Spleen (tissue), 11 donors: ENCODE results near the gene WASF2. TPM values are rescaled to one million over a fixed set of nuclear protein-coding genes. Genes with fewer than 3 reads are reported as not detected.
A peak's percentile ranks its signal among the peaks of the same experiment; 100 is the strongest.

Experiments used
- DNase-seq: peaks from one replicate; pipeline ENCODE4 v3.0.0-alpha.2; 2020
- H3K27ac ChIP-seq, 8 donors: fragments of 200-600 bp; sonication (generic) in 7 of 8; 1 replicate in 4 of 8; 2 replicates in 4 of 8; pipeline versions ENCODE4 v1.5.0 to v1.8.0; 2016 to 2021; ENCODE audit warnings: inconsistent platforms in 4 of 8, mild to moderate bottlenecking in 4 of 8, moderate library complexity in 1 of 8
- H3K27me3 ChIP-seq, 7 donors: fragments of 200-600 bp; sonication (generic) in 6 of 7; replicated peaks in 1 of 7; 1 replicate in 4 of 7; 2 replicates in 3 of 7; pipeline versions ENCODE4 v1.5.0 to v1.8.0; 2016 to 2021; ENCODE audit warnings: inconsistent platforms in 3 of 7, mild to moderate bottlenecking in 1 of 7
- H3K36me3 ChIP-seq, 6 donors: fragments of 200-600 bp; sonication (generic) in 5 of 6; 1 replicate in 4 of 6; 2 replicates in 2 of 6; pipeline versions ENCODE4 v1.5.0 to v1.8.0; 2016 to 2021; ENCODE audit warnings: inconsistent platforms in 2 of 6
- H3K4me1 ChIP-seq, 6 donors: fragments of 200-600 bp; sonication (generic) in 5 of 6; 1 replicate in 3 of 6; 2 replicates in 3 of 6; pipeline versions ENCODE4 v1.5.0 to v1.8.0; 2016 to 2021; ENCODE audit warnings: inconsistent platforms in 3 of 6
- H3K4me3 ChIP-seq, 8 donors: fragments of 200-600 bp; sonication (generic) in 7 of 8; 1 replicate in 4 of 8; 2 replicates in 4 of 8; pipeline versions ENCODE4 v1.5.0 to v1.8.0; 2016 to 2021; ENCODE audit warnings: inconsistent platforms in 4 of 8, mild to moderate bottlenecking in 4 of 8, moderate library complexity in 2 of 8
- H3K9me3 ChIP-seq, 8 donors: fragments of 200-600 bp; sonication (generic) in 7 of 8; 1 replicate in 4 of 8; 2 replicates in 4 of 8; pipeline versions ENCODE4 v1.5.0 to v1.8.0; 2016 to 2021; ENCODE audit warnings: inconsistent platforms in 4 of 8
- POLR2A ChIP-seq, 3 donors: fragments of 450-650 bp; IDR thresholded peaks; one replicate each; pipeline ENCODE4 v1.5.1; 2017; ENCODE audit warnings: antibody characterized with exemption in 3 of 3, mild to moderate bottlenecking in 1 of 3
- POLR2AphosphoS5 ChIP-seq, 3 donors: sonication (generic); formaldehyde crosslinking; IDR thresholded peaks; one replicate each; pipeline ENCODE4 v1.5.1; 2017; ENCODE audit warnings: antibody characterized with exemption in 3 of 3
- WGBS, 5 donors: extraction: QIAGEN DNeasy Blood & Tissue Kit in 3 of 5; methylation state at CpG; one replicate each; pipeline versions ENCODE4 v1.1.5 to v1.1.7; 2013 to 2018; 5-methylcytosine and 5-hydroxymethylcytosine counted together
- intact Hi-C: fragments of 100-400 bp; cut with DNase I; formaldehyde crosslinking; loops from one replicate; pipeline ENCODE4 v1.15.0; 2023; ENCODE audit warnings: low total_unique reads
- polyA plus RNA-seq, 3 donors: library from polyadenylated mRNA; stranded (reverse); fragments of 200-250 nt; gene quantifications; one replicate each; pipeline ENCODE4 v1.2.1, GENCODE V29; 2013
- total RNA-seq, 7 donors: library from RNA; depleted of rRNA in 3 of 7; stranded (reverse); fragments of >200 nt in 3 of 7; fragmentation: NEBNext Ultra II Directional in 4 of 7; extraction: Animal tissue kit (Norgen Biotek cat#: 25700) in 4 of 7; gene quantifications; one replicate each; pipeline versions ENCODE4 v1.1.0 to v1.2.1, GENCODE V29; 2016 to 2021
- TF ChIP-seq, protein P1 (sequence below), 11 experiments: fragments of 200-600 bp in 7 of 11; fragments of 450-650 bp in 4 of 11; sonication (generic) in 4 of 11; IDR thresholded peaks in 8 of 11; conservative IDR thresholded peaks in 3 of 11; 1 replicate in 7 of 11; 2 replicates in 4 of 11; pipeline versions ENCODE4 v1.4.0 to v1.8.0; 2016 to 2021; ENCODE audit warnings: antibody characterized with exemption in 11 of 11, inconsistent platforms in 4 of 11, mild to moderate bottlenecking in 1 of 11
- donor health status: healthy with polysubstance abuse.
- donor health status: DM: no; HTN: no; CAD: no; lungs with moderate emphysema.
- donor health status: DM: no; HTN: no; CAD: no.
- donor health status: Bipolar disorder and iron deficiency.
- donor health status: healthy.
- donor health status: DM: no; HTN: no; CAD: no.
- donor health status: DM: yes; HTN: yes; CAD: no.

WASF2 gene
- total and polyA plus RNA-seq, 10 donors = 17.2 to 196 (median 95.6) TPM

DNA sequence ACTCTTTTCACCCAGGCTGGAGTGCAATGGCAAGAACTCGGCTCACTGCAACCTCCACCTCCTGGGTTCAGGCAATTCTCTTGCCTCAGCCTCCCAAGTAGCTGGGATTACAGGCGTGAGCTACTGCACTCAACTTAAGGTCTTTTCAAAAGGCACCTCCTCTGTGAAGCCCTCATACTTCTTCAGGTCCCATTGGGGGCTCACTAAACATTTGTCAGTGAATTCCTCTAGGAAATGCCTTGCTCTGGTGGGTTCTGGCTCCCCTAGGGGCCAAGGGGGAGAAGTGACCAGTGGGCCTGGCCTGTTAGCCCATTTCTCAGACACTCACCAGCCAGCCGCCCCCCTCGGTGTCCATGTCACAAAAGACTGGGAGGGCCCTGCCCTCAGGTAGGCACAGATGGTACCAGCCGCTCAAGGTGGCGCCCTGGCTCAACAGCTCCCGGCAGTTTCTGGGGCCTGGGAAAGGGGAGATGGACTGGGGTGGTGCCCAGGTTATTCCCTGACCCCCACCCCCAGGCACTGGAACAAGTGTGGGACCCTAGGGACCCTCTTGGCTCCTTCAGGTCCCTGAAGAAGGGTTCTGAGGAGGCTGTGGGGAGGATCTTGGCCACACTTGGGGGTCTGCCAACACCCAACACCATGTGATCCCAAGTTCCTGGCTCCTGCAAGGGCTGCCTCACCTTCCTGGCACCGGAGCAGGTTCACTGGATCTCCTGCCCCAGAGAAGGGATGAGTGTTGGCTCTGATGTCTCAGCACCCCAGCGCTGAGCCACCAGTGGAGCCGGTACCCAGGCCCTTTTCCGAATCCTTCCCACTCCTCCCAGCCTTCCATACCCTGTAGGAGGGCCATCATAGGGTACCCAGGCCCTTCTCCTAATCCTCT, 116.9 kb downstream of the WASF2 start:
- Histone ChIP-seq H3K4me1 (peaks cover 3 to 39% (median 19%) of the 10 kb centered on the region in 6 donors), H3K9me3 (no peaks in the 10 kb centered on the region), H3K27ac (no peak overlapping the region), H3K27me3 (no peaks in the 10 kb centered on the region), H3K36me3 (no peaks in the 10 kb centered on the region), H3K4me3 (no peak overlapping the region)
- no peak for TF ChIP-seq POLR2A (IDR thresholded peaks at IDR 0.05)
- no peak for TF ChIP-seq POLR2AphosphoS5 (IDR thresholded peaks at IDR 0.05)
- TF ChIP-seq, protein P1, sequence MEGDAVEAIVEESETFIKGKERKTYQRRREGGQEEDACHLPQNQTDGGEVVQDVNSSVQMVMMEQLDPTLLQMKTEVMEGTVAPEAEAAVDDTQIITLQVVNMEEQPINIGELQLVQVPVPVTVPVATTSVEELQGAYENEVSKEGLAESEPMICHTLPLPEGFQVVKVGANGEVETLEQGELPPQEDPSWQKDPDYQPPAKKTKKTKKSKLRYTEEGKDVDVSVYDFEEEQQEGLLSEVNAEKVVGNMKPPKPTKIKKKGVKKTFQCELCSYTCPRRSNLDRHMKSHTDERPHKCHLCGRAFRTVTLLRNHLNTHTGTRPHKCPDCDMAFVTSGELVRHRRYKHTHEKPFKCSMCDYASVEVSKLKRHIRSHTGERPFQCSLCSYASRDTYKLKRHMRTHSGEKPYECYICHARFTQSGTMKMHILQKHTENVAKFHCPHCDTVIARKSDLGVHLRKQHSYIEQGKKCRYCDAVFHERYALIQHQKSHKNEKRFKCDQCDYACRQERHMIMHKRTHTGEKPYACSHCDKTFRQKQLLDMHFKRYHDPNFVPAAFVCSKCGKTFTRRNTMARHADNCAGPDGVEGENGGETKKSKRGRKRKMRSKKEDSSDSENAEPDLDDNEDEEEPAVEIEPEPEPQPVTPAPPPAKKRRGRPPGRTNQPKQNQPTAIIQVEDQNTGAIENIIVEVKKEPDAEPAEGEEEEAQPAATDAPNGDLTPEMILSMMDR (IDR thresholded peaks at IDR 0.05 in 8 of 11, conservative IDR thresholded peaks at IDR 0.05 in 3 of 11) = peak in 2 of 11 experiments; percentile 12 to 37
- 86 to 94% (median 91%) methylated on average over 7 to 11 of the region's 11 CpGs for WGBS, 5 donors
- DNase-seq = no peak
- intact Hi-C loops = no loop called here

DNA sequence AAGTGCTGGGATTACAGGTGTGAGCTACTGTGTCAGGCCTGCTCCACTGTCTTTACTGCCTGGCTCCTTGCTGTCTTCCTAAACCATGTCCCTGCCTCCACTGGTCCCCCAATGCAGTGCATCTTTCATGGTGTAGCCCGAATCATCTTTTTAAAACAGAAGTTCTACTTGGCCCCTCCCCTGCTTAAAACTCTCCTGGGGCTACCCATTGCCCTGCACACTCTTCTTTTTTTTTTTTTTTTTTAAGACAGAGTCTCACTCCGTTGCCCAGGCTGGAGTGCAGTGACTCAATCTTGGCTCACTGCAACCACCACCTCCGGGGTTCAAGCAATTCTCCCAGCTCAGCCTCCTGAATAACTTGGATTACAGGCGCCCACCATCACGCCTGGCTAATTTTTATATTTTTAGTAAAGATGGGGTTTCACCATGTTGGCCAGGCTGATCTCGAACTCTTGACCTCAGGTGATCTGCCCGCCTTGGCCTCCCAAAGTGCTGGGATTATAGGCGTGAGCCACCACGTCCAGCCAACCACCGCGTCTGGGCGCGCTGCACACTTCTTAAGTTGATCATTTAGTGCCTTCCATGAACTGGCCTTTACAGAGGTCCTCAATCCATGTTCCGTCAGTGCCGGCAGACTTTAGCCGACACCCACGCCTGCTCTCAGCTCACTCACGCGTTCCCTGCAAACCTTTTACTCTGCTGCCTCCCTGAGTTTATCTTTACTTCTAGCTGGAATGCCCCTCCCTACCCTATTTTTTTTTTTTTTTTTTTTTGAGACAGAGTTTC, 117.8 kb downstream of the WASF2 start:
- no peak overlapping the region for H3K27ac ChIP-seq
- H3K4me1 ChIP-seq = peaks cover 6 to 47% (median 27%) of the 10 kb centered on the region in 6 donors
- TF ChIP-seq, protein P1 (IDR thresholded peaks at IDR 0.05 in 8 of 11, conservative IDR thresholded peaks at IDR 0.05 in 3 of 11) = no peak
- TF ChIP-seq POLR2AphosphoS5 (IDR thresholded peaks at IDR 0.05) = no peak
- no peak for TF ChIP-seq POLR2A (IDR thresholded peaks at IDR 0.05)
- WGBS, 5 donors = 84 to 90% (median 87%) methylated on average over 19 of the region's 19 CpGs
- H3K4me3 ChIP-seq = no peak overlapping the region
- intact Hi-C loops = no loop called here
- no peaks in the 10 kb centered on the region for H3K36me3 ChIP-seq
- no peaks in the 10 kb centered on the region for H3K27me3 ChIP-seq
- no peak for DNase-seq
- no peaks in the 10 kb centered on the region for H3K9me3 ChIP-seq

DNA sequence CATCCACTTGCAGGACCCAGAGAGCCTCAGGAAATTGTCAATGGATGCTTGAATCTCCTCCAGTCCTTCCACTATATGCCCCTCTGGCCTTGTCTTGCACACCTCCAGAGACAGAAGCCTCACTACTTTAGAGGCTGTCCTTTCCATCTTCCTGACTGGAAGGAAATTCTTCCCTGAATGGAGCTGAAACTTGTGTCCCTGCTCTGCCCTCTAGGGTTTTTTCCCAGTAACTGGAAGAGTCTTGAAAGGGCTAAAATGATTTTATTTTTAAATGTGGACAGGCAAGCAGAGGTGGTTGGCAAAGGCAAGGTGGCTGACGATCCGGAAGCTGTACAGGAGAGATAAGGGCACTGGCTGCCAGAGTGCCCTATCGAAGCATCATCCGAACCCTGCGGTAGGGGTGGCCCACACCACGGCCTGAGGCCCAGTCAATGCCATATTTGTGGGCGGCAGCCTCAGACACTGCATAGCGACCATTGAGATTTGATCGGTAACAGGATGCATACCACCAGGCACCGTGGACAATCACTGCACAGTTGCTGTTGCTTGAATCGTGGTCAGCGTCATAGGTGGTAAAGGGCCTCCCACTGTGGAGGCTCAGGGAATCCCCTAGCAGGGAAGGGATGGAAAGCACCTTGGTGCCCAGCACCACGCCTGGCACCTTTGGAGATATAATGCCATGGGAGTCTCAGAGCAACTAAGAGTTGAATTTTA, 120.9 kb downstream of the WASF2 start:
- Histone ChIP-seq H3K4me1 (peaks cover 19 to 65% (median 55%) of the 10 kb centered on the region in 6 donors), H3K36me3 (peaks cover 0 to 7% (median 0%) of the 10 kb centered on the region in 6 donors), H3K4me3 (no peak overlapping the region), H3K27me3 (no peaks in the 10 kb centered on the region), H3K9me3 (no peaks in the 10 kb centered on the region), H3K27ac (peak overlapping the region in 5 of 8 donors; percentile 31 to 73 (median 63))
- intact Hi-C loops = no loop called here
- 37 to 55% (median 48%) methylated on average over 12 to 13 of the region's 13 CpGs for WGBS, 5 donors
- TF ChIP-seq POLR2AphosphoS5 (IDR thresholded peaks at IDR 0.05) (no peak), POLR2A (IDR thresholded peaks at IDR 0.05) (no peak)
- TF ChIP-seq, protein P1 (IDR thresholded peaks at IDR 0.05 in 8 of 11, conservative IDR thresholded peaks at IDR 0.05 in 3 of 11) = no peak
- DNase-seq = no peak
